ENCODE measurements around the gene TOR2A.

GRCh38 chr9:127706836-127707241, 28.3 kb downstream of the TOR2A start, which contains the start of gene CFAP157:
- no peak for TF ChIP-seq CTCF (IDR thresholded peaks at IDR 0.05; ENCODE audit: poor library complexity)
- no peak for TF ChIP-seq EZH2 (IDR thresholded peaks at IDR 0.05; ENCODE audit: borderline replicate concordance)
- TF ChIP-seq EZH2phosphoT487 (IDR thresholded peaks at IDR 0.05; ENCODE audit: low read depth, severe bottlenecking, unreplicated experiment), result no peak

Measured in hepatocyte (in vitro differentiated cells).